Gastrocnemius medialis (tissue), 4 donors: ENCODE measurements around the gene NID1.

Source experiments
- POLR2A ChIP-seq, 2 donors: fragments of 450-650 bp; IDR thresholded peaks; one replicate each; pipeline ENCODE4 v1.6.1; 2017; ENCODE audit warnings: antibody characterized with exemption in 2 of 2, mild to moderate bottlenecking in 2 of 2, moderate library complexity in 2 of 2
- TF ChIP-seq, protein P1 (sequence below), 5 experiments: fragments of 450-650 bp in 3 of 5; fragments of 200-600 bp in 2 of 5; sonication (generic) in 2 of 5; IDR thresholded peaks in 4 of 5; conservative IDR thresholded peaks in 1 of 5; 1 replicate in 4 of 5; 2 replicates in 1 of 5; pipeline ENCODE4 v1.5.1; 2016 to 2019; ENCODE audit warnings: antibody characterized with exemption in 5 of 5, mild to moderate bottlenecking in 3 of 5, moderate library complexity in 3 of 5

DNA sequence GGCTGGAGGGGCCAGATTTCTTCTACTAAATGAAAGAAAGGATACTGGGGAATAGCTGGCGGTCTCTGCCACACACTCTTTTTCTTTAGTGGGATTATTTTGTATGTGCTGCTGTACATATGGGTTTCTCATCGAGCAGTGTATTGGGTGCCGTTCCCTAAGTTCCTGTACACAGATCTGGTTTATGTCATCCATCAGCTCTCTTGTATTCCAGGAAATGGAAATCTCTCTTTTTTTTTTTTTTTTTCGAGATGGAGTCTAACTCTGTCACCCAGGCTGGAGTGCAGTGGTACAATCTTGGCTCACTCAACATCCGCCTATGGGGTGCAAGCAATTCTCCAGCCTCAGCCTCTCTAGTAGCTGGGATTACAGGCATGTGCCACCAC, 27.0 kb upstream of the NID1 start:
- TF ChIP-seq POLR2A (IDR thresholded peaks at IDR 0.05), result no peak
- TF ChIP-seq, protein P1, sequence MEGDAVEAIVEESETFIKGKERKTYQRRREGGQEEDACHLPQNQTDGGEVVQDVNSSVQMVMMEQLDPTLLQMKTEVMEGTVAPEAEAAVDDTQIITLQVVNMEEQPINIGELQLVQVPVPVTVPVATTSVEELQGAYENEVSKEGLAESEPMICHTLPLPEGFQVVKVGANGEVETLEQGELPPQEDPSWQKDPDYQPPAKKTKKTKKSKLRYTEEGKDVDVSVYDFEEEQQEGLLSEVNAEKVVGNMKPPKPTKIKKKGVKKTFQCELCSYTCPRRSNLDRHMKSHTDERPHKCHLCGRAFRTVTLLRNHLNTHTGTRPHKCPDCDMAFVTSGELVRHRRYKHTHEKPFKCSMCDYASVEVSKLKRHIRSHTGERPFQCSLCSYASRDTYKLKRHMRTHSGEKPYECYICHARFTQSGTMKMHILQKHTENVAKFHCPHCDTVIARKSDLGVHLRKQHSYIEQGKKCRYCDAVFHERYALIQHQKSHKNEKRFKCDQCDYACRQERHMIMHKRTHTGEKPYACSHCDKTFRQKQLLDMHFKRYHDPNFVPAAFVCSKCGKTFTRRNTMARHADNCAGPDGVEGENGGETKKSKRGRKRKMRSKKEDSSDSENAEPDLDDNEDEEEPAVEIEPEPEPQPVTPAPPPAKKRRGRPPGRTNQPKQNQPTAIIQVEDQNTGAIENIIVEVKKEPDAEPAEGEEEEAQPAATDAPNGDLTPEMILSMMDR (IDR thresholded peaks at IDR 0.05 in 4 of 5, conservative IDR thresholded peaks at IDR 0.05 in 1 of 5), result no peak
